HG03575 (cell line): ENCODE results near the gene SLIT1.
"Not testable (repeated sequence)": the region's sequence is repeated elsewhere in the genome, so short reads cannot be mapped to it uniquely, and the experiment has no call there.

ENCODE experiments used
- ATAC-seq: cut with Tn5 transposase; IDR thresholded peaks from one replicate; pipeline ENCODE4 v1.9.1; 2021; ENCODE audit not compliant: unreplicated experiment, insufficient number of reproducible peaks, low FRiP score; ENCODE audit errors: extremely low read depth

Gene SLIT1

DNA sequence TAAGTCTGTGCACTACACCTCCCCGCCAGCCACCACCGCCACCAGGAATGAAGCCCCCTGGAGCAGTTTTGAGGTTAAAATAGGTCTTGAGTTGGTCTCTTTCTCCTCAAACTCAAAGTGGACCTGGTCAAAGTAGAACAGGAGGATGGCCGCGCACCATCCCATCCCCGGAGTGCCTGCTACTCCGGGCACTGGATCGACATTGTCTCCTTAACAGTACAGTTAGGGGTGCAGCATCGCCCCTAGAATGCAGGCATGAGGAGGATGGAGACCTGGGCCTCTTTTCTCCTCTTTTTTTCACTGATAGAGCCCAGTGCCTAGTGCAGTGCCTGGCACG lies 145.5 kb downstream of the SLIT1 start:
- no peak for ATAC-seq

DNA sequence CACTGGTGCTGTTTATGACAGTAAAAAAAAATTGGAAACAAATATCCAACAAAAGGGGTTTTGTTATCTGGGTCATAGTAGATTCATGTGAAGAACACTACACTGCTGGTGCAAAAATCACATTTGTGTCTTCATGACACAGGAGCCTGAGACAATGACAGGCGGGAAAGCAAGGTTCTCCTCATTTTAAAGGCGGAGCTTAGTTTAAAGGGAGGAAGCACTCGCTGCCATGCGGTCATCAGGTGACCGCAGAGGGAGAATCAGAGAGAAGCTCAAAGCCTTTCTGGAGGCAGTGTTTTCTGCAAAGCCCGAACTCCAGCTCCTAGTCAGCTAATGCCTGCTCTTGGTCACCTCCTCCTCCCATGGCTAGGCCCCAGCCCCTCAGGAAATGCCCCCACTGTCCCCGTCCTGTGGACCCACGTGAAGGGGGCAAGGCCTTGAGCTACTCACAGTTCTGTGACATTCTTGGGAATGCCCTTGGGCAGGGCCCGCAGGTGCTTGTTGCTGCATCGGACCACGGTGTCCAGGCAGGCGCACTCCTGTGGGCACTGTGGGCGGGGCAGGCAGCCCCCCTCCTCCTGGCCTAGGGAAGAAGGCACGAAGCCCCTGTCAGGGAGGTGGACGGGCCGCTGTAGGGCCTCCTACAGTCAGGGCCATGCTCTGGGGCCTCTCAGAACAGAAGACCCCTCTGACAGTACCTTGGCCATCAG lies 146.1 kb downstream of the SLIT1 start:
- ATAC-seq = no peak

DNA sequence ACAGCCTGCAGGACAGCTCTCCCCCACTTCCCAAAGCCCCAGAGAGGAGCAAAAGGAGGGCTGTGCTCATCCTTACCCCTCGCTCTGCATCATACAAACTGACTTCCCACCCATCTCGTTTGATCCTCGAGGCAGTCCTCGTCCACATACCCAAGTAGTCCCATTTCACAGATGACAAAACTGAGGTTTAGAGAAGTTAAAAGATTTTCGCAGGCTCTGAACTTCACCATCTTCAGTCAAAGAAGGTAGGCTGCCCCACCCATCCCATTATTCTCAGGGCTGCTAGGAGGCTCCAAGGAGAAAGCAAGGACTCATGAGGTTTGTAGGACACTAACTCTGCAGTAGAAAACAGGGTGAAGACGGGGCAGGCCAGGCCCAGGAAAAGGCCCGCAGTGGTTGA lies 147.1 kb downstream of the SLIT1 start:
- ATAC-seq = no peak

DNA sequence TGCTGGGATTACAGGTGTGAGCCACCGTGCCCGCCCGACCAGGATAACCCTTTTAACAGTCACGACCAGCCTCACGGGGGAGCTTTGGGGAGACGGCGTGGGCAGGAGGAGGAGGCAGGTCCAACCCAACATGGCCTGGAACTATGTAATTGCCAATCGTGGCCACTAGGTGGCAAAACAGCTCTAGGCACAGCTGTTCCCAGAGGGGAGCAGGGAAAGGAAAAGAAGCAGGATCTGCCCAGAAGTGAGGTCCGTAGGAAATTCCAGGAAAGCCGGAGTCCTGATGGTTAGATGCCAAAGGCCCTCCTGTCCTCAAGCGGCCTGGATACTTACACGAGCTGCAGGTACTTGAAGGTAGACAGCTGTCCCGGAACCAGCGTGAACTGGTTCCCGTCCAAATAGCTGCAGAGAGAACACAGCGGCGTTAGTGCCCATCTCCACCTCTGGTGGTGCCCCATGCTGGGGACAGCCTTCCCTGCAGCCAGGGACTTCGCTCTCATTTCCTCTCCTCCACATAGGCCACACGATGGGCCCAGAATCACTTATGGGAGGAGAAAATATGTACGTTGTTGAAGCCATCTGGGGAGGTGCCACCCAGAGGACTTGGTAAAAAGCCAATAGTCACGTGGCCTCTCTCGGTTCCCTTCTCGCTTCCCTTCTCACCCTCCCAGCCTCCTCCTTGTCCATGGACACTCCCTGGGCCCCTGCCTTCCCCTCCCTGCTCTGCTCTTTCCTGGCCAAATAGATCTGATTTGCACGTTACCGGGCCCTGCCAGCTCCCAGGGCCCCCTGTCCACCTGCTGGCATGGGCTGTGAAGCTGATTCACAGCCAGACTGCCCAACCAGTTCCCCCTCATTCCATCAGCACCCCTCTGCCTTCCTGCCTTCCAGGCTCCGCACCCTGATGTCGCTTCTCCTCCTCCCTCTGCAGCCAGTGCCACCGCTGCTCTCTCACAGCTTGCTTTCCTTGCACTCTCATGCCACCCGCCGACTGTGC lies 148.1 kb downstream of the SLIT1 start:
- no peak for ATAC-seq

DNA sequence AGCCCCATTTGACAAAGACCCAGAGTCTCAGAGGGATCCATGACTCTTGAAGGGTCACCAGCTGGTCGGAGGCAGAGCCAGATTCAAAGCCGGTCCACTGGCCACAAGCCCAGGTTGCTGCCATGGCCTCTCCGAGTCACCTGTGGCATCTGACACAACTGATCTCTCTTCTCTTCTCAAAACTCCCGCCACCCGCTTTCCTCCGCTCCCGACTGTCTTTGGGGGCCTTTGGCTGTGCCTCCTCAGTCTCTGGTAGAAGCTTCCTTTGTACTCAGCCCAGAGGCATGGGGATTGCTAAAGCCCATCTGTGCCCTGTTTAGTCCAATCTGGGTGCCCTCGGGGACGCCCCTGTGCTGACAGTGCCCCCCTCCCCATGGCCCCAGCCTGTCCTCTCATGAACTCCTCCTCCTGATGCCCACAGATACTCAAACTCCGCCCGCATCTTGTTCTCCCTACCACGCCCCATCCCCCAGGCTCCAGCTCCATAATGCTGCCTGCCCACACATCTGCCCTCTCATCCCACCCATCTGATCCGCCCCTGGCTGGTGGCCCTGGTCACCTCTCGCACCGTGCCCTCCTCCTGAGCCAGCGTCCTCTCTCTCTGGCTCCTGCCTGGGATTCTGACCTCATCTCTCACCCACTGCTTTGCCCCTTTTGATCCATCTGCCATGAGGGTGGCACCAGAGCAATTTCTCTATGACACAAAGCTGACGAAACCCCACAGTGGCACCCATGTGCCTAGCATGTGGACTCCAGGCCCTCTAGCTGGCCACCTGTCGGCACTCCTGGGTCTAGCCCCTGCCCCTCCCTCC lies 150.6 kb downstream of the SLIT1 start:
- ATAC-seq = no peak

GRCh38 chr10:97034301-97034700 lies 151.5 kb downstream of the SLIT1 start:
- ATAC-seq = no peak

- not testable (repeated sequence) for ATAC-seq
Measured at GRCh38 chr10:97033841-97034240, 151.9 kb downstream of the SLIT1 start.

- ATAC-seq = no peak
Measured at GRCh38 chr10:97032624-97033023, 153.1 kb downstream of the SLIT1 start.

DNA sequence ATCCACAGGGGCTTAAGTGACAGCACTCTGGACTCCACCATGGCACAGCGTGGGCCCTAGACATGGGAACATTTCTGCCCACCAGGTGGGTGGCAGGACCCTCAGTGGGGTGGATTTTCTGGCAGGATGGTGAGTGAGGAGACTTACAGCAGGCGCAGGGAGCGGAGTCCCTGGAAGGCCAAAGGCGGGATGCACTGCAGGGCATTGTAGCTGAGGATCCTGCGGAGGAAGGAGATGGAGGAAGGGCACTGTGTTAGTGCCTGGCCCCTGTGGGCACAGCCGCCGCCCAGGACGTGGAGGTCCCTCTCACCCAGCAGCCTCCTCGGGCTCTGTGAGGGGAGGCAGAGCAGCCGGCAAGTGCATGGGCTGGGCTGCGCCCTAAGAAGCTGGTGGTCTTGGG lies 154.3 kb downstream of the SLIT1 start:
- no peak for ATAC-seq

DNA sequence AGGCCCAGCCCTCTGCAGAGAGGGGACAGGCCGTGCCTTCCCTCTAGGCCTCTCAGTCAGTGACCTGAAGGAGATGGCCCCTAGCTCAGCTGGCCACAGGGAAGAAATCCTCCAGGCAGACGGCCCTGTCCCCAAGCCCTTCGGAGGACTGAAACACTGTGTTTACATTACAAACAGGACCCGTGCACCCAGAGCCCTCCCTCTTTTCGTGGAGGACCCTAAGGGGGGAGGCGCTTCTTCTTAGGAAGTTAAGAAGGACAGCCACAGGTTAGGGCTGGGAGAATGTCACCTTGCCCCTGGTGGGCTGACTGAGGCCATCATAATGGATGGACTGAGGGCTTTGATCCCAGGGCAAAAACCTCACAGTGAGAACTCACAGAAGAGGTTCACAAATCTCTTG lies 154.9 kb downstream of the SLIT1 start:
- ATAC-seq = no peak

DNA sequence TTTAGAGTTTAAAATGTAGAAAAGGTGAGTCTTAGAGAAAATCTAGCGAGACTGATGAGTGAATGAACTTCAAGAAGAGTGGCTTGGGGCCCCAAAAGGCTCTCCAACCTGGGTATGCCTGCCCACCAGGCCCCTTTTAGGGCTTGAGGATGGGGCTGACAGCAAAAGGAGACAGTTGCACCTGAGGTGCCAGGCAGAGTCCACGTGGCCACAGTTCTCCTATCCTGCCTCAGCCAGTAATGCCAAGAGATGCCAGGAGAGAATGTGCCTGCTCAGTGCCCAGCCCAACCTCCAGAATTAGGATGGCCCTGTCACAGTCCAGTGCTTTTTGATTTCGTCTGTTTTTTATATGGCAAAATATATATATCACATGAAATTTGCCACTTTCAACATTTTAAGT lies 156.5 kb downstream of the SLIT1 start:
- no peak for ATAC-seq

- ATAC-seq = no peak
Measured at GRCh38 chr10:97028832-97029178, 157.0 kb downstream of the SLIT1 start.

GRCh38 chr10:97028126-97028831 lies 157.5 kb downstream of the SLIT1 start:
- ATAC-seq = no peak

DNA sequence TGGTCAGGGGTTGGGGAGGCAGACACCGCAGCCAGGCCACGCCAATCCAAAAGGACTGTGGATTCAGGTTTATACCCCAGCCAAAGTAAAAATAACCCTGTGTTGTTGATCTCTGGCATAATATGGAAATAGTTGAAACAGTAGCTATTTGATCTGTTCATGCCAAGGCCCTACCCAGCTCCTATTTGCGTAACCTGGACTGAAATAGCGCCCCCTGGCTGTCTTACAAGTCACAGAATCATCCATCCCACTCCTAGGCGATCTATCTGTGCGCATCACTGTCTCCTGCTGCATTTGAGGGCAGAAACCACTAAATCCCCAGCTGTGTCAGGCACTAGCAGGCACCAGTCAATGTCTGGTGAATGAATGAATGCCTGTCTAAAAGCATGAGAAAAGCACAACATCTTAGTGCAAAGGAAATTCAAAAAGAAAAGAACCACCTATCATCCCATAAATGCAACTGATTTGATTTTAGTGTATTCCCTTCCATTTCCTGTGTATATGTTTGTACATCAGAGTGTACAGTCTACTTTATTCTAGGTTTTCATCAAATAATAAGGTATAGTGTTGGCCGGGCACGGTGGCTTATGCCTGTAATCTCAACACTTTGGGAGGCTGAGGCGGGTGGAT lies 160.0 kb downstream of the SLIT1 start:
- no peak for ATAC-seq

- ATAC-seq = no peak
Measured at GRCh38 chr10:97024168-97025073, 161.3 kb downstream of the SLIT1 start.

- no peak for ATAC-seq
Measured at GRCh38 chr10:97023401-97024167, 162.2 kb downstream of the SLIT1 start.

GRCh38 chr10:97022616-97023015 lies 163.1 kb downstream of the SLIT1 start:
- no peak for ATAC-seq
